Panc1 (cell line): ENCODE measurements around the gene RALGPS1. TPM values are rescaled to one million over a fixed set of nuclear protein-coding genes. Genes with fewer than 3 reads are reported as not detected.

Source experiments
- ATAC-seq: fragments of 200-7000 bp; cut with Tn5 transposase; 2 replicates; pipeline ENCODE4 v1.9.1; 2020; ENCODE audit warnings: mild to moderate bottlenecking, moderate library complexity
- BruUV-seq: library from RNA; stranded (reverse); fragments of 400-500 nt; replicated peaks from 2 replicates; lab custom pipeline; 2021; lab: Mats Ljungman, UMichigan
- CTCF ChIA-PET: fragments of 300-600 bp; sonication (Branson Sonifier 250); formaldehyde crosslinking; loops from one replicate; lab custom pipeline; 2022; ENCODE audit warnings: antibody characterized with exemption; lab: Charles Lee
- POLR2A ChIA-PET: fragments of 300-600 bp; sonication (Branson Sonifier 250); formaldehyde crosslinking; loops from one replicate; lab custom pipeline; 2022; ENCODE audit warnings: antibody characterized with exemption; lab: Charles Lee
- DNase-seq: peaks from one replicate; pipeline ENCODE4 v3.0.0-alpha.2; 2010; ENCODE audit warnings: low read depth, low spot score
- H3K27ac ChIP-seq: 2 replicates; pipeline ENCODE4 v1.5.1; 2011; ENCODE audit warnings: mild to moderate bottlenecking, low read length, inconsistent platforms
- H3K27me3 ChIP-seq: fragments of 200-500 bp; sonication (Bioruptor generic); 2 replicates; pipeline ENCODE4 v1.6.0; 2014; ENCODE audit warnings: low read length, inconsistent platforms; ENCODE audit not compliant: control insufficient read depth, insufficient read depth
- H3K36me3 ChIP-seq: fragments of 200-500 bp; sonication (Bioruptor generic); 2 replicates; pipeline ENCODE4 v1.5.1; 2014; ENCODE audit warnings: inconsistent platforms, mild to moderate bottlenecking, low read length, moderate library complexity; ENCODE audit not compliant: control insufficient read depth, insufficient read depth
- H3K4me1 ChIP-seq: 2 replicates; pipeline ENCODE4 v1.5.1; 2011; ENCODE audit warnings: inconsistent platforms, mild to moderate bottlenecking, low read length, moderate library complexity; ENCODE audit not compliant: control insufficient read depth, insufficient read depth
- H3K4me3 ChIP-seq, 2 experiments: 2 replicates each; pipeline ENCODE4 v1.5.1; 2011 to 2012; ENCODE audit warnings: low read depth in 2 of 2, low read length in 2 of 2, mild to moderate bottlenecking in 2 of 2, inconsistent platforms in 1 of 2, moderate library complexity in 1 of 2
- H3K9me3 ChIP-seq: fragments of 200-500 bp; sonication (Bioruptor generic); 2 replicates; pipeline ENCODE4 v1.5.1; 2014; ENCODE audit warnings: low read depth, mild to moderate bottlenecking, inconsistent platforms, low read length, moderate library complexity; ENCODE audit not compliant: control insufficient read depth, insufficient read depth
- CTCF ChIP-seq: fragments of 450-650 bp; IDR thresholded peaks from 2 replicates; pipeline ENCODE4 v1.5.1; 2017; ENCODE audit warnings: mild to moderate bottlenecking
- POLR2AphosphoS5 ChIP-seq: IDR thresholded peaks from 2 replicates; pipeline ENCODE4 v1.6.1; 2012; ENCODE audit warnings: mild to moderate bottlenecking, low read depth, low read length, moderate library complexity
- REST ChIP-seq, 2 experiments: IDR thresholded peaks; 2 replicates each; pipeline ENCODE4 v1.6.1; 2011 to 2012; ENCODE audit warnings: low read depth in 2 of 2, control low read depth in 1 of 2, low read length in 1 of 2, mild to moderate bottlenecking in 1 of 2, moderate library complexity in 1 of 2; ENCODE audit not compliant: insufficient read depth in 1 of 2
- SIN3A ChIP-seq: IDR thresholded peaks from 2 replicates; pipeline ENCODE4 v1.6.1; 2012; ENCODE audit warnings: low read depth, mild to moderate bottlenecking, low read length, moderate library complexity, borderline replicate concordance; ENCODE audit not compliant: insufficient read depth
- TCF7L2 ChIP-seq: IDR thresholded peaks from 2 replicates; pipeline ENCODE4 v1.6.1; 2011; ENCODE audit warnings: mild to moderate bottlenecking, low read depth, low read length, inconsistent platforms
- in situ Hi-C: cut with HindIII; loops from 2 replicates; pipeline ENCODE4 v1.10.0; 2016; ENCODE audit warnings: low sequenced_read_pairs, low pct_unique_long_range_greater_than_20kb
- intact Hi-C: fragments of 100-400 bp; cut with micrococcal nuclease; formaldehyde crosslinking; loops from one replicate; pipeline ENCODE4 v1.10.0; 2022; ENCODE audit not compliant: unreplicated experiment
- total RNA-seq: library from RNA; stranded (reverse); gene quantifications from one replicate; pipeline ENCODE4 v1.2.1, GENCODE V29; 2021; ENCODE audit not compliant: unreplicated experiment

The RALGPS1 gene
- total RNA-seq, 1 experiment from 2014 or later, result 7.2 TPM

- Histone ChIP-seq H3K27me3 (no peaks in the 10 kb centered on the region), H3K36me3 (peaks cover 4% of the 10 kb centered on the region), H3K27ac (no peak overlapping the region), H3K4me3 (no peak overlapping the region), H3K9me3 (no peaks in the 10 kb centered on the region), H3K4me1 (peaks cover 3% of the 10 kb centered on the region)
- no TSS peak for BruUV-seq
- in situ Hi-C loops (no loop called here), intact Hi-C loops (no loop called here)
- ChIA-PET POLR2A (no interaction called here), CTCF (no interaction called here)
- ATAC-seq (no peak), DNase-seq (no peak)
- TF ChIP-seq TCF7L2 (no peak), CTCF (no peak), SIN3A (no peak), REST (IDR thresholded peaks at IDR 0.05; ENCODE audit: insufficient read depth in 1 of 2, low read depth in 2 of 2, low read length in 1 of 2) (no peak), POLR2AphosphoS5 (no peak)
These were observed 37.2 kb upstream of the RALGPS1 start for GRCh38 chr9:126877418-126877817.

GRCh38 chr9:126879288-126879687 is 35.3 kb upstream of the RALGPS1 start:
- ChIA-PET CTCF (no interaction called here), POLR2A (no interaction called here)
- Histone ChIP-seq H3K9me3 (no peaks in the 10 kb centered on the region), H3K4me1 (no peaks in the 10 kb centered on the region; the same call in none of the 2 replicates), H3K27me3 (no peaks in the 10 kb centered on the region), H3K36me3 (peaks cover 4% of the 10 kb centered on the region), H3K27ac (no peak overlapping the region), H3K4me3 (no peak overlapping the region)
- no peak for TF ChIP-seq SIN3A
- intact Hi-C loops (no loop called here), in situ Hi-C loops (no loop called here)
- ATAC-seq (no peak), DNase-seq (no peak)
- BruUV-seq, result no TSS peak

GRCh38 chr9:126880226-126880946 is 34.2 kb upstream of the RALGPS1 start:
- BruUV-seq, result no TSS peak
- no peaks in the 10 kb centered on the region; the same call in 1 of the 2 replicates for H3K4me1 ChIP-seq
- in situ Hi-C loops, result no loop called here
- TF ChIP-seq POLR2AphosphoS5 (no peak), REST (IDR thresholded peaks at IDR 0.05; ENCODE audit: insufficient read depth in 1 of 2, low read depth in 2 of 2, low read length in 1 of 2) (no peak), SIN3A (no peak), CTCF (no peak), TCF7L2 (no peak)
- no peaks in the 10 kb centered on the region for H3K9me3 ChIP-seq
- intact Hi-C loops, result no loop called here
- no peak overlapping the region for H3K4me3 ChIP-seq
- POLR2A ChIA-PET, result no interaction called here
- no peak overlapping the region for H3K27ac ChIP-seq
- no peaks in the 10 kb centered on the region for H3K27me3 ChIP-seq
- peaks cover 4% of the 10 kb centered on the region for H3K36me3 ChIP-seq
- DNase-seq (no peak), ATAC-seq (no peak)
- CTCF ChIA-PET, result no interaction called here
